HG03558 (cell line): ENCODE data around the gene ARHGAP10.

Experiments
- ATAC-seq: cut with Tn5 transposase; IDR thresholded peaks from one replicate; pipeline ENCODE4 v1.9.1; 2021; ENCODE audit warnings: moderate number of reproducible peaks; ENCODE audit not compliant: unreplicated experiment; ENCODE audit errors: extremely low read depth

The ARHGAP10 gene

DNA sequence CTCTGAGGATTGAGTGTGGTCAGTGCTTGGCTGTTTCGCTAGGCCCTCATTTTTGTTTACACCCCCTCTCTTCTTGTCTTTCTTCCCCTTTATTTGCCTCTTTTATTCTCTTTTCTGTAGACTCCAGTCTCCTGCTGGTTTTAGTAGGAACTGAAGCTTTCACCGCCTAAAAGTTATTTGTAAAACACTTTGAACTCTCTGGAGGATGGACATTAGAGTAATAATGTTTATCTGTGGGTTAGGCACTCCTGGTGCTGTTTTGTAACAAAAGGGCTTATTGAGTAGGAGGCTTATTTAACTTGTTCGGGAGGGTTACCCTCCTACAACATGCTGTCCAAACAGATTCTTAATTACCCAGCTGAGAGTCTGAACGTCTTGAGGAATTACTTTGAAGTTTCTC, 1.6 kb upstream of the ARHGAP10 start:
- ATAC-seq, result no peak

DNA sequence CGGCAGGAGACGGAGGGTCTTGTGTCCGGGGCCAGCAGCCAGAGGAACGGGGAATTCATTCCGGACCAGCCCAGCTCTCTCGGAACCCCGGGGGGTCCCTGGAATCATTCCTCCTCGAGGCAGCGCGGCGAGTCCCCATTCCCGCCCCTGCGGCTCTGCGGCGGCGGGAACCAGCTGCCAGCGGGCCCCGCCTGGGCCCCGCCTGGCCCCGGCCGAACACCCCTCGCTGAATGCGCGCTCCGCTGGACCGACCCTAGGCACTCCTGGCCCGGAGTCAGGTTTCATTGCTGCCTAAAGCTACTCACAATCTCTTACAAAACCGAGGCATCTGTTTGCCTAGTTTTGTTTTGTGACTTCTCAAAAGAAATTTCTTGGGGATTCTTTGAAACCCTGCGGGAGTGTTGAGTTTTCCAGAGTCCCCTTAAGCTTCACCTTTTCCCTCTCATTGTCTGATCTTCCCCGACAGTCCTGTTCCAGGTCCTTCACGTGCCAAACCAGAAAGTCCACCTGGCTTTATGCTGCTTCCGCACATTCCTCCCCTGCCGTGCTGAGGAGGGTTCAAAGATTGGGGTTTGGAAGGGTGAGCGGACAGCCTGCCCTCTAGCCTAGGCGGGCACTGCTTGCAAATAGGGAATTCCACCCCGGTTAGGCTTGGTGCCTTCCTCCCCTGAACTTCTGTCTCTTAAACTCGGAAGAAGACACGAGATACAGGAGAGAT, 789 bp downstream of the ARHGAP10 start:
- ATAC-seq, result no peak

DNA sequence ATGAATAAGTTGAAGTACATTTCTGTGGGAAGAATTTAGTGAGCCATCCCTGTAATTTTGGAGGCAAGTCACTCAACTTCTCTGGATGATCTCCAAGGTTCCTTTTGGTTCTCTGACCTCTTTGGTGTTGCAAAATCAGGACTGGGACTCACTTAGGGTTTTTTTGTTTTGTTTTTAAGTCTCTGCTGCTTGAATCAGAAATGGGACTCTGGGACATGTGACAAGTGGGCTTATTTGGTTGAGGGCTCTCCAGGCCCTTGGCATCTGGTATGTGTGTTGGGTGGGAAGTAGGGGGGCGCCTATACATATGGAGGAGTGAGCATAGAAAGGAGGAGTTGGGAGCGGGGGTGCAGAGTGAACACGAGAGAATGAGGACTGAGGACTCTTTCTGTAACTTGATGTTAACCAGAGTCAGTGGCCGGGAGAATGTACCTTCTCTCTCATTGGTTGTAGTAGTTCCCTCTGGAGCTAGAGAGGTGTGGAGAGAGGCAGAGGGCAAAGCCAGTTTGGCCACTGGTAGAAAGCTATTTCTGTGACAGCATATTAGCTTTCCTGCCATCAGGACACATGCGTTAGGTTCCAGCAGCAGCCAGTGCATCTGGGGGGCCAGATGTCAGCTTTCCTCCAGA, 1.9 kb downstream of the ARHGAP10 start:
- no peak for ATAC-seq

- no peak for ATAC-seq
Measured at GRCh38 chr4:147734496-147734895, 2.6 kb downstream of the ARHGAP10 start.

DNA sequence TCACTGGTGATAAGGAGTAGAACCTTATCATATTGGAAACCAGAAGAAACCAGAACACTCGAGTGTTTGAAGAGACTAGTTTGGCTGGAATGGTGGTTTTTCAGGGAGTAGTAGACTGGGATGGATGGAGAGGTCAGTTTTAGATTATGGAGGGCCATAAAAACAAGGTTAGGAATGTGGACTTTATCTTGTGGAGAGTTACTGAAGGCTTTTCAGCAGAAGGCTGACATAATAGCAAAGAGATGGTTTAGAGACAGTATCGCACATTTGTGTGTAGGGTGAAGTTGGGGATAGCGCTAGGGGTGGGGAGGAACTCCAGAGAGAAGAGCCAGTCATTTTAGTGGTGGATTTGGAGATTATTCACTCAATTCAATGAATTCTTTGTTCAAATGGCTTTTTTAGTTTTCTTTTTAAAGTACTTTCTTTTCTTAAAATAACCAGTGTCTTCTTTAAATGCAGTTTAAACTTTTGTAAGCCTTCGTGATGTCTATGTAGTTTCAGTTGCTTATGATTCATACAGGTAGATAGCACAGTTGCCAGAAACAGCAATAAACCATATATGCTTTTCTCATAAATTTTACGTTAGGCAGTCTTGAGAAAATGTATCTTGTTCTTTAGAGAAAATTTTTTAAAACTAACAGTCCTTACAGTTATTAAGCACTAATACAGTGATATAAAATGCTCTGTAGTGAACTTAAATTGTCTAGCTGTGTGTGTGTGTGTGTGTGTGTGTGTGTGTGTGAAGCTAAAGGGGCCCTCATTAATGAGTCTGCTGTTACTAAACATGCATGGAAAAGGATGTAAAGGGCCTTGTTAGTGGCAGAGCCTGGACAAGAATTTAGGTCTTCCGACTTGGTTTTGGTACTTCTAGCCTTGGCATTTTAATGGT, 3.8 kb downstream of the ARHGAP10 start:
- peak; percentile 30 for ATAC-seq

DNA sequence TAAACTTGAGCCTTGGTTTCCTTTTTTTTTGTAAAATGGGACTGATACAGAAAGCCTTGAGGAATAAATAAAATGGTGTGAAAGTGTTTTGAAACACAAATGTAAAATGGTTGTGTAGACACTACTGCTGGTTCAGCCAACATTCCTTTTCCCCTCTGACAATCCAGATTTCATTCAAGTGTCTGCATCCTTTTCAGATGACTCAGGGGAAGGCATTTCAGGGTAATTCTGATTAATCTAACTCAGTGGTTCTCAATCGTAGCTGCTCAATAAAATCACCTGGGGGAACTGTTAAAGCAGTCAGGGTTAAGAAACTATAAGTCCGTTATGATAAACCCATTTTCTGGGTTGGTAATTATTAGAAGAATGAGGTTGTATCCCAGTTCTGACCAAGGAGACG, 4.6 kb downstream of the ARHGAP10 start:
- ATAC-seq, result no peak

GRCh38 chr4:147737623-147738022, 5.7 kb downstream of the ARHGAP10 start:
- ATAC-seq, result no peak

- ATAC-seq, result no peak
Measured at GRCh38 chr4:147739239-147739823, 7.4 kb downstream of the ARHGAP10 start.

DNA sequence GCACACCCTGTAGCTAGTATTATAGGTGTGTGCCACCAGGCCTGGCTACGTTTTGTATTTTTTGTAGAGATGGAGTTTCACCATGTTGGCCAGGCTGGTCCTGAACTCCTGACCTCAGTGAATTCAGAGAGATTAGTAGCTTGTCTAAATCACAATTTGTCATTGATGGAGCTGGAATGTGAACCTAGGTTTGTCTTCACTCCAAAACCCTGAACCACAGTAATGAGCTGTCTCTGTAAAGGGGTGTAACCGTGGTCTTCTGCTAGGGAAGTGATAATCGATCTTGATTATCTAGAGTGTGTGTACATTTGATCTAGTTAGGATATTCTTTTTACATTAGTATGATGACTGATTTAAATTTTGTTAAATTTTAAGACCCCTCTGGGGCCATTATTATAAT, 8.3 kb downstream of the ARHGAP10 start:
- no peak for ATAC-seq

GRCh38 chr4:147741190-147741788, 9.4 kb downstream of the ARHGAP10 start:
- ATAC-seq, result no peak

GRCh38 chr4:147747787-147748454, 16.0 kb downstream of the ARHGAP10 start:
- no peak for ATAC-seq

DNA sequence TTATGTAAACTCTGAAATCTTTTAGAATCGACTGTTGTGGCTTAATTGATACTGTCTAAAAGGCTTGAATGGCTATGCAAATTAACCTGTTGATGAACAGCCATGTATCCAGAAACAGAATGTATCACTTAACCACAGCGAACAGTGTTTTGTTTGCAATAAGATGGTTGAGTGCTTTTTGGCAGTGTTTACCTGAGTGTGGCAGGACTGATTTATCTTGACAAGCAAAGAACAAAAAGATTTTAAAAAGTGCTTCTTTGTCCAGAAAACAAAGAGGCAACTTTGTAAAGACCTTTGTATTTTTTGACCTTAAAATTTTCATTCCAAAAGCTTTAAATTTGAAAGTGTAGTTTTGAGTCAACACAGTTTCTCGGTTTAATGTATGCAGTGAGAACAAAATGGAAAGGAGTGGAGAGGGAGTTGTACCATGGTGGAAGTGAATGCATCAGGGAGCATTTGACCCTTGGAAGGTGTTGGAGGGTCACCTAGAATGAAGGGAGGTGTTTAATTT, 18.0 kb downstream of the ARHGAP10 start:
- peak; percentile 92 for ATAC-seq

- ATAC-seq, result no peak
Measured at GRCh38 chr4:147753047-147753446, 21.2 kb downstream of the ARHGAP10 start.

DNA sequence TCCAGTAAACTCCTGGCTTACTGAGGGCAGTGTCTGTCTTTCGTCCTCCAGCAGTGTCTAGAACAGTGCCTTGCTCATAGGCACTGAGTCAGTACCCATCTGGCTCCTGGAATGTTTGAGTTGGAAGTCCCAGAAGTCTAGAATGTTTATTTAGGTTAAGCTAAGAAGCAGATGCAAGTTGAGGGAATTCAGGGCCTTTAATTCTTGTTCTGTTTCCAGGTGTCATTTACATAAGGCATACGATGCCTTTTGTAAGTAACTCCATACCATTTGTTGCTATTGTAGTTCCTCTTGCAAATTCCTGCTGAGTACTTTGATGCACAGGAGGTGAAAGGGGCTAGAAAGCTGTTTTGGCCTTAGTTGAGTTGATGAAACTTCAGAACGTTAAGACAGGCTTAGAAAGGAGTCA, 22.2 kb downstream of the ARHGAP10 start:
- no peak for ATAC-seq

DNA sequence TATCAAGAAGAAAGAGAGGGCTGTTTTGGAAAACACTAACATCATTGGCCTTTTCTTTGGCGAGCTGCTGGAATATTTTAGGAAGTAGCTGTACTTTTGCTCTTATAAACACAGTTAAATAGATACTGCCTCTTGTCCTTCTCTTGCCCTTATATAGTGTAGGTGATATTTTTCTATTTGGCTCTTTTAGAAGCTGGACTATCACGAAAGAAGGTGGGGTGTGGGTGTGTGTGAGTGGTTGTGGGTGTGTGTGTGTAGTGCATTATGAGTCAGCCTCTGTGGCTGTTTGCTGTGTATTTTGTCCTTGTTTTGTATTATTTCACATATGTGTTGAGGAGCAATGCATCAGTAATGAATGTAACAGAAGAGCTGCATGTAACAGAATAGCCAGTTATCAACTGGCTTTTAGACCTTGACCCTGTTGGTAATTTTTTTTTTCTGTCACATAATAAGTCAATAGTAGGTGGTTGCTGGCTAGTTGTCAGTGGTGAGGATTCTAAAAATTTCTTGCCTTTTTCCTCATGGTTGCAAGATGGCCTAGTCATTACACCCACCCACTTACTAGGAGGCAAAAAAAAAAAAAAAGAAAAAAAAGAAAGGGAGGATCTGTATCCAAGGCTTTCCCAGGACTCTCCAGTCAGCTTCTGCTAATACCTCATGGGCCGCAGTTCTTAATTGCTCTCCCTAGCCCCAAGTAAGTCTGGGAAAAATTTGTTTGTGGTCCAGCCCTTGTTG, 23.8 kb downstream of the ARHGAP10 start:
- no peak for ATAC-seq

GRCh38 chr4:147756417-147756816, 24.5 kb downstream of the ARHGAP10 start:
- no peak for ATAC-seq

GRCh38 chr4:147760176-147760575, 28.3 kb downstream of the ARHGAP10 start:
- ATAC-seq, result no peak

GRCh38 chr4:147760695-147761094, 28.8 kb downstream of the ARHGAP10 start:
- ATAC-seq, result no peak
